GM12892 (cell line): ENCODE measurements around the gene RAD23B.

ENCODE experiments used
- POLR2A ChIP-seq: IDR thresholded peaks from 2 replicates; pipeline ENCODE4 v1.6.1; 2011; ENCODE audit warnings: low read depth, low read length, control low read depth
- TAF1 ChIP-seq: IDR thresholded peaks from 2 replicates; pipeline ENCODE4 v1.6.1; 2011; ENCODE audit warnings: low read depth, mild to moderate bottlenecking, control low read depth, low read length, borderline replicate concordance

- TF ChIP-seq POLR2A (no peak), TAF1 (no peak)
Measured at GRCh38 chr9:107361816-107362215, 78.7 kb downstream of the RAD23B start.
